Coronary artery (tissue), 2 donors: ENCODE results near the gene LSM2.
"Not testable (repeated sequence)": the region's sequence is repeated elsewhere in the genome, so short reads cannot be mapped to it uniquely, and the experiment has no call there.

ENCODE experiments used
- DNase-seq: peaks from one replicate; pipeline ENCODE4 v3.0.0-alpha.2; 2017; ENCODE audit warnings: low spot score
- H3K27ac ChIP-seq, 2 donors: fragments of 200-600 bp; sonication (generic); one replicate each; pipeline ENCODE4 v1.5.1; 2016 to 2019
- H3K4me3 ChIP-seq: fragments of 200-600 bp; sonication (generic); 2 replicates; pipeline ENCODE4 v1.5.1; 2016; ENCODE audit warnings: mild to moderate bottlenecking, moderate library complexity
- CTCF ChIP-seq: fragments of 200-600 bp; sonication (generic); IDR thresholded peaks from one replicate; pipeline ENCODE4 v1.5.1; 2019; ENCODE audit warnings: antibody characterized with exemption

Gene LSM2

GRCh38 chr6:31822036-31822821 lies 15.5 kb upstream of the LSM2 start:
- Histone ChIP-seq H3K27ac (peak overlapping the region; percentile 93 to 97), H3K4me3 (peak overlapping the region; percentile 74)
- no peak for TF ChIP-seq CTCF
- peak; percentile 97 for DNase-seq

GRCh38 chr6:31821301-31822035 lies 14.7 kb upstream of the LSM2 start:
- DNase-seq: no peak
- H3K4me3 ChIP-seq: peak overlapping the region; percentile 74
- no peak for TF ChIP-seq CTCF
- H3K27ac ChIP-seq: peak overlapping the region; percentile 93 to 97

GRCh38 chr6:31820399-31820798 lies 13.6 kb upstream of the LSM2 start:
- H3K4me3 ChIP-seq, DNase-seq: not testable (repeated sequence)
- peak overlapping the region; percentile 93 to 97 for H3K27ac ChIP-seq

GRCh38 chr6:31819871-31820299 lies 13.1 kb upstream of the LSM2 start:
- DNase-seq: no peak
- H3K4me3 ChIP-seq: no peak overlapping the region
- peak overlapping the region in 1 of 2 donors; percentile 92 for H3K27ac ChIP-seq
- TF ChIP-seq CTCF: no peak

GRCh38 chr6:31817929-31818511 lies 11.3 kb upstream of the LSM2 start:
- H3K4me3 ChIP-seq: peak overlapping the region; percentile 68
- DNase-seq: not testable (repeated sequence)
- H3K27ac ChIP-seq: peak overlapping the region; percentile 69 to 92

- DNase-seq: not testable (repeated sequence)
- Histone ChIP-seq H3K27ac (peak overlapping the region; percentile 69 to 92), H3K4me3 (peak overlapping the region; percentile 68)
Measured at GRCh38 chr6:31817133-31817928, 10.6 kb upstream of the LSM2 start.

GRCh38 chr6:31815025-31815838 lies 8.5 kb upstream of the LSM2 start, which contains the start of the genes HSPA1A and HSPA1L:
Gene HSPA1A, plus strand, starts transcription at chr6:31815543. Its CDS starts 214 bp downstream, at chr6:31815757.
Gene HSPA1L, minus strand, starts transcription at chr6:31815283. Its CDS starts 3,311 bp downstream, at chr6:31811972.
- Histone ChIP-seq H3K4me3 (peak within 1 kb of the TSS; percentile 71), H3K27ac (peak within 1 kb of the TSS; percentile 97 to 100)
- peak; percentile 98 for DNase-seq
- TF ChIP-seq CTCF: no peak
